Fibroblast of villous mesenchyme (primary cell): ENCODE measurements around the gene FBXL13. TPM values are rescaled to one million over a fixed set of nuclear protein-coding genes. Genes with fewer than 3 reads are reported as not detected.

Source experiments
- DNase-seq: peaks from one replicate; pipeline ENCODE4 v3.0.0-alpha.2; 2010; ENCODE audit warnings: low read depth
- H3K4me3 ChIP-seq: 2 replicates; pipeline ENCODE4 v1.5.1; 2011; ENCODE audit warnings: low read depth, mild to moderate bottlenecking, low read length
- CTCF ChIP-seq: IDR thresholded peaks from 2 replicates; pipeline ENCODE4 v1.5.1; 2012; ENCODE audit warnings: low read depth, mild to moderate bottlenecking, low read length; ENCODE audit not compliant: insufficient read depth
- total RNA-seq: library from RNA; depleted of rRNA; stranded (reverse); fragments of >200 nt; gene quantifications from 2 replicates; pipeline ENCODE4 v1.2.3, GENCODE V29; 2012

The FBXL13 gene
- total RNA-seq, 1 donor, result 2.2 TPM

GRCh38 chr7:102896585-102896984, 178.0 kb downstream of the FBXL13 start:
- no peak overlapping the region for H3K4me3 ChIP-seq
- no peak for DNase-seq
- no peak for TF ChIP-seq CTCF

- no peak for TF ChIP-seq CTCF
- no peak for DNase-seq
- H3K4me3 ChIP-seq, result no peak overlapping the region
These were observed 179.0 kb downstream of the FBXL13 start for GRCh38 chr7:102895602-102896001.

- no peak overlapping the region for H3K4me3 ChIP-seq
- no peak for TF ChIP-seq CTCF
- peak; percentile 64 for DNase-seq
These were observed 181.8 kb downstream of the FBXL13 start for GRCh38 chr7:102892631-102893278.

- no peak overlapping the region for H3K4me3 ChIP-seq
- peak; percentile 74 for DNase-seq
- TF ChIP-seq CTCF, result no peak
These were observed 182.8 kb downstream of the FBXL13 start for GRCh38 chr7:102891693-102892261.

GRCh38 chr7:102890971-102891692, 183.5 kb downstream of the FBXL13 start:
- no peak for DNase-seq
- TF ChIP-seq CTCF, result no peak
- no peak overlapping the region for H3K4me3 ChIP-seq

GRCh38 chr7:102890292-102890970, 184.2 kb downstream of the FBXL13 start:
- peak; percentile 62 for DNase-seq

More at GRCh38 chr7:102890292-102890970, 184.2 kb downstream of the FBXL13 start:
- H3K4me3 ChIP-seq, result no peak overlapping the region
- no peak for TF ChIP-seq CTCF
